ENCODE results near the gene ATG2B.
"Not testable (repeated sequence)": the region's sequence is repeated elsewhere in the genome, so short reads cannot be mapped to it uniquely, and the experiment has no call there.

Gene ATG2B

GRCh38 chr14:96249029-96249428 lies 114.1 kb downstream of the ATG2B start:
- TF ChIP-seq, protein P1, sequence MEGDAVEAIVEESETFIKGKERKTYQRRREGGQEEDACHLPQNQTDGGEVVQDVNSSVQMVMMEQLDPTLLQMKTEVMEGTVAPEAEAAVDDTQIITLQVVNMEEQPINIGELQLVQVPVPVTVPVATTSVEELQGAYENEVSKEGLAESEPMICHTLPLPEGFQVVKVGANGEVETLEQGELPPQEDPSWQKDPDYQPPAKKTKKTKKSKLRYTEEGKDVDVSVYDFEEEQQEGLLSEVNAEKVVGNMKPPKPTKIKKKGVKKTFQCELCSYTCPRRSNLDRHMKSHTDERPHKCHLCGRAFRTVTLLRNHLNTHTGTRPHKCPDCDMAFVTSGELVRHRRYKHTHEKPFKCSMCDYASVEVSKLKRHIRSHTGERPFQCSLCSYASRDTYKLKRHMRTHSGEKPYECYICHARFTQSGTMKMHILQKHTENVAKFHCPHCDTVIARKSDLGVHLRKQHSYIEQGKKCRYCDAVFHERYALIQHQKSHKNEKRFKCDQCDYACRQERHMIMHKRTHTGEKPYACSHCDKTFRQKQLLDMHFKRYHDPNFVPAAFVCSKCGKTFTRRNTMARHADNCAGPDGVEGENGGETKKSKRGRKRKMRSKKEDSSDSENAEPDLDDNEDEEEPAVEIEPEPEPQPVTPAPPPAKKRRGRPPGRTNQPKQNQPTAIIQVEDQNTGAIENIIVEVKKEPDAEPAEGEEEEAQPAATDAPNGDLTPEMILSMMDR (conservative IDR thresholded peaks at IDR 0.05; ENCODE audit: control insufficient read depth, insufficient read depth, low read depth, low read length), result no peak
- no peak overlapping the region for H3K4me3 ChIP-seq (ENCODE audit: control insufficient read depth, low read depth, low read length)
- DNase-seq (ENCODE audit: low read depth), result peak; percentile 97

DNA sequence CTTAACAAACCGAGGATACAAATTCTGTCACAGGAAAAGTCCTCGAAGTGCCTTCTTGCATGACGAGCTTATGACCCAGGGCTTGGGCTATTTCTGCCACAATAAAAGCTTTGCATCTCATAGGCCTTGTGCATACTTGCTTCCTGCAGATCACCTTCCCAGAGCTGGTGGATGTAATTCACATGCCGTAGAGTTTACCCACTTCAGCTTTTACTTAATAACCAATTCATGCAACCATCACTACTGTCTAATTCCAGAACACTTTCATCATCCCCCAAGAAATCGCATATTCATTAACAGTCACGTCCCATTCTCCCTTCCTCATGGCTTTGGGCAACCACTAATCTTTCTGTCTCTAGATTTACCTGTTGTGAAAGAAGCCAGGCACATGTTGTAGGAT lies 116.1 kb downstream of the ATG2B start:
- DNase-seq (ENCODE audit: low read depth), result no peak
- TF ChIP-seq, protein P1 (conservative IDR thresholded peaks at IDR 0.05; ENCODE audit: control insufficient read depth, insufficient read depth, low read depth, low read length), result no peak
- no peak overlapping the region for H3K4me3 ChIP-seq (ENCODE audit: control insufficient read depth, low read depth, low read length)

GRCh38 chr14:96246539-96246847 lies 116.6 kb downstream of the ATG2B start:
- TF ChIP-seq, protein P1 (conservative IDR thresholded peaks at IDR 0.05; ENCODE audit: control insufficient read depth, insufficient read depth, low read depth, low read length), result no peak
- H3K4me3 ChIP-seq (ENCODE audit: control insufficient read depth, low read depth, low read length), result no peak overlapping the region
- peak; percentile 100 for DNase-seq (ENCODE audit: low read depth)

DNA sequence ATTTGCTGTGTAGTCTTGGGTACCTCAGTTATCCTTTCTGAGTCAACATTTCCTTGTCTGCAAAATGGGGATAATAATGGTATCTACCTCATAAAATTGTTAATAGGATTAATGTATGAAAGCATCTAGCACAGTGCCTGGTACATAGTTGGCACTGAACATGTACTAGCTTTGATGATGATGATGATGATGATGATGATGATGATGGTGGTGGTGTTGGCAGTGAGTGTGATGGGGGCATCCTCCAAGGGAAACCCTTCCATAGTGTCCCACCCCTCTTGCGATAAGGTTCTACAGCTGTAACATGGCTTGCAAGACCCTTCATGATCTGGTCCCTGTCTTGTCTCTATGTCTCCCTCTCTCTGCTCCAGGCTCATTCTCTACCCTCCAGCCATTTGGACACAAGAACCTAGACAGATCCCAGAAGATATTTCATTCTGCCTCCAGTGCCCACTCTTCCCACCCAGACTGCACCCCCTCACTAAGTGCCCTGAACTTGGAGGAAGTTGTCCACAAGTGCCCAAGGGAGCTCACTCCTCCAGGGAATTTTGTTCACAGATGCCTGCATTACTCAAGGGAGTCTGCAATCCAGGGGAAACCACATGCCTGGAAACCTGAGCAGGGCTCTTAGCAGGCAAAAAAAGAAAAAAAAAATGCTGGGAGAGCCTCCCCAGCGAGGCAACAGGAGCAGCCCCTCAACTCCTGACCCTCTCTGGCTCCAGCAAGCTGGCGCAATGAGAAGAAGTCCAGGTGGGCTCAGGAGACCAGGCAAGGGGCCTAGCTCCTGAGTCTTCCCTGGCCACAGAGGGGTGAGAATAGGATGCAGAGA lies 117.2 kb downstream of the ATG2B start:
- TF ChIP-seq, protein P1 (conservative IDR thresholded peaks at IDR 0.05; ENCODE audit: control insufficient read depth, insufficient read depth, low read depth, low read length), result no peak
- peak; percentile 82 for DNase-seq (ENCODE audit: low read depth)
- H3K4me3 ChIP-seq (ENCODE audit: control insufficient read depth, low read depth, low read length), result no peak overlapping the region

DNA sequence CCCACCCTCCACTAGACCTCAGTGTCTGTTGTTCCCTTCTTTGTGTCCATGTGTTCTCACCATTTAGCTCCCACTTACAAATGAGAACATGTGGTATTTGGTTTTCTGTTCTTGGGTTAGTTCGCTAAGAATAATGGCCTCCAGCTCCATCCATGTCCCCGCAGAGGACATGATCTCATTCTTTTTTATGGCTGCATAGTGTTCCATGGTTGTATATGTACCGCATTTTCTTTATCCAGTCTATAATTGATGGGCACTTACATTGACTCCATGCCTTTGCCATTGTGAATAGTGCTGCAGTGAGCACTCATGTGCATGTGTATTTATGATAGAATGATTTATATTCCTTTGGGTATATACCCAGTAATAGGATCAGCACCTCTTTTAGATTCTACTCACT lies 118.1 kb downstream of the ATG2B start:
- not testable (repeated sequence) for DNase-seq (ENCODE audit: low read depth); H3K4me3 ChIP-seq (ENCODE audit: control insufficient read depth, low read depth, low read length)

DNA sequence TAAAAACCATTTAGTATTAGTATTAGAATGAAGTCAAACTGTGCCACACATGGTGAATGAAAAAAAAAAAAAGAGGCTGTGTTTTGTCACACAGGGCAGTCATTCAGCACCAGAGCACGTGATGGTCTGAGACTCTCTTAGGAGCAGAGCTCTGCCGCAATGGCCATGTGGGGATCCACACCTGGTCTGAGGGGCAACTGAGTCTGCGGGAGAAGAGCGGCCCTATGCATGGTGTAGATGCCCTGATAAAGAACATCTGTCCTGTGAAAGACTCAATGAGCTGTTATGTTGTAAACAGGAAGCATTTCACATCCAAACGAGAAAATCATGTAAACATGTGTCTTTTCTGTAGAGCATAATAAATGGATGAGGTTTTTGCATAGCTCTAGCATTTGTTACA lies 119.4 kb downstream of the ATG2B start:
- no peak overlapping the region for H3K4me3 ChIP-seq (ENCODE audit: control insufficient read depth, low read depth, low read length)
- DNase-seq (ENCODE audit: low read depth), result no peak
- TF ChIP-seq, protein P1 (conservative IDR thresholded peaks at IDR 0.05; ENCODE audit: control insufficient read depth, insufficient read depth, low read depth, low read length), result no peak

GRCh38 chr14:96242126-96242525 lies 121.0 kb downstream of the ATG2B start:
- TF ChIP-seq, protein P1 (conservative IDR thresholded peaks at IDR 0.05; ENCODE audit: control insufficient read depth, insufficient read depth, low read depth, low read length), result no peak
- DNase-seq (ENCODE audit: low read depth), result no peak
- H3K4me3 ChIP-seq (ENCODE audit: control insufficient read depth, low read depth, low read length), result no peak overlapping the region

Data from fibroblast of mammary gland (primary cell).